Activated CD8-positive, alpha-beta T cell treated with anti-CD3 and anti-CD28 coated beads, Interleukin-2, amount 10 ng/mL, durations not matched to agents 7 days and 5 days (primary cell): ENCODE results near the gene GOLGA8F. TPM values are rescaled to one million over a fixed set of nuclear protein-coding genes. Genes with fewer than 3 reads are reported as not detected.
"Not testable (repeated sequence)": the region's sequence is repeated elsewhere in the genome, so short reads cannot be mapped to it uniquely, and the experiment has no call there.

Source experiments
- ATAC-seq: fragments of 150-1000 bp; cut with Tn5 transposase; one replicate; pipeline ENCODE4 v1.10.0; 2021; ENCODE audit warnings: moderate library complexity
- CTCF ChIA-PET: fragments of 350-600 bp; sonication (Branson Sonifier 250); formaldehyde crosslinking; loops from one replicate; lab custom pipeline; 2021; ENCODE audit warnings: antibody characterized with exemption; lab: Charles Lee
- POLR2A ChIA-PET: fragments of 350-600 bp; sonication (Branson Sonifier 250); formaldehyde crosslinking; loops from one replicate; lab custom pipeline; 2021; ENCODE audit warnings: antibody characterized with exemption; lab: Charles Lee
- DNase-seq: peaks from one replicate; pipeline ENCODE4 v3.0.0-alpha.2; 2020
- H3K27ac Mint-ChIP-seq: one replicate; pipeline ENCODE4 v1.8.0; 2021; ENCODE audit warnings: mild to moderate bottlenecking, mixed read lengths
- H3K27me3 Mint-ChIP-seq: one replicate; pipeline ENCODE4 v1.8.0; 2021; ENCODE audit warnings: low read depth, mixed read lengths
- H3K36me3 Mint-ChIP-seq: one replicate; pipeline ENCODE4 v1.8.0; 2021; ENCODE audit warnings: low read depth, mixed read lengths
- H3K4me1 Mint-ChIP-seq: one replicate; pipeline ENCODE4 v1.8.0; 2021; ENCODE audit warnings: low read depth, mixed read lengths
- H3K4me3 Mint-ChIP-seq: one replicate; pipeline ENCODE4 v1.8.0; 2021; ENCODE audit warnings: mild to moderate bottlenecking, mixed read lengths
- H3K9me3 Mint-ChIP-seq: one replicate; pipeline ENCODE4 v1.8.0; 2022; ENCODE audit warnings: mixed read lengths; ENCODE audit not compliant: insufficient read depth
- microRNA-seq: library from miRNA; unstranded; fragments of <30 nt; microRNA quantifications from one replicate; pipeline ENCODE4 v1.2.0, GENCODE V29; 2022
- total RNA-seq, 2 experiments: library from RNA; stranded (reverse); gene quantifications; one replicate each; pipeline ENCODE4 v1.2.3, GENCODE V29; 2021

GOLGA8F gene, protein sequence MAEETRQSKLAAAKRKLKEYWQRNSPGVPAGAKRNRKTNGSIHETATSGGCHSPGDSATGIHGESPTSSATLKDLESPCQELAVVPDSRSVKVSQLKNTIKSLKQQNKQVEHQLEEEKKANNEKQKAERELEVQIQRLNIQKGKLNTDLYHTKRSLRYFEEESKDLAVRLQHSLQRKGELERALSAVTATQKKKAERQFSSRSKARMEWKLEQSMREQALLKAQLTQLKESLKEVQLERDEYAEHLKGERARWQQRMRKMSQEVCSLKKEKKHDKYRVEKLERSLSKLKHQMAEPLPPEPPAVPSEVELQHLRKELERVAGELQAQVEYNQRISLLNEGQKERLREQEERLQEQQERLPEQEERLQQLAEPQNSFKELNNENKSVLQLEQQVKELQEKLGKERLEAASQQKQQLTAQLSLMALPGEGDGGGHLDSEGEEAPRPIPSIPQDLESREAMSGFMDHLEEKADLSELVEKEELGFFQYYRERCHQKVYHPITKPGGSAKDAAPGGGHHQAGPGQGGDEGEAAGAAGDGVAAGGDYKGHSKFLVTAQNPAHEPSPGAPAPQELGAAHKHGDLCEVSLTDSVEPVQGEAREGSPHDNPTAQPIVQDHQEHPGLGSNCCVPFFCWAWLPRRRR
- not detected for total RNA-seq

- ATAC-seq, POLR2A ChIA-PET, H3K27ac Mint-ChIP-seq, H3K4me3 Mint-ChIP-seq, DNase-seq, H3K9me3 Mint-ChIP-seq, CTCF ChIA-PET, H3K27me3 Mint-ChIP-seq, H3K36me3 Mint-ChIP-seq, H3K4me1 Mint-ChIP-seq: not testable (repeated sequence)
Measured at GRCh38 chr15:28378364-28378763, at the start of gene GOLGA8F. Gene GOLGA8F (plus strand): TSS chr15:28378664. CDS start chr15:28378762, 98 bp downstream.

GRCh38 chr15:28357984-28358383 is 20.5 kb upstream of the GOLGA8F start, which contains the start of gene GOLGA6L24:
Gene GOLGA6L24 (minus strand): TSS chr15:28358084. CDS start chr15:28358023, 61 bp downstream.
- H3K9me3 Mint-ChIP-seq, ATAC-seq, H3K27me3 Mint-ChIP-seq, CTCF ChIA-PET, POLR2A ChIA-PET, H3K27ac Mint-ChIP-seq, H3K4me3 Mint-ChIP-seq, H3K36me3 Mint-ChIP-seq, H3K4me1 Mint-ChIP-seq, DNase-seq: not testable (repeated sequence)

- H3K9me3 Mint-ChIP-seq, ATAC-seq, H3K4me1 Mint-ChIP-seq, CTCF ChIA-PET, H3K4me3 Mint-ChIP-seq, H3K27me3 Mint-ChIP-seq, H3K27ac Mint-ChIP-seq, DNase-seq, H3K36me3 Mint-ChIP-seq, POLR2A ChIA-PET: not testable (repeated sequence)
Measured at GRCh38 chr15:28365502-28365901, 13.0 kb upstream of the GOLGA8F start.

DNA sequence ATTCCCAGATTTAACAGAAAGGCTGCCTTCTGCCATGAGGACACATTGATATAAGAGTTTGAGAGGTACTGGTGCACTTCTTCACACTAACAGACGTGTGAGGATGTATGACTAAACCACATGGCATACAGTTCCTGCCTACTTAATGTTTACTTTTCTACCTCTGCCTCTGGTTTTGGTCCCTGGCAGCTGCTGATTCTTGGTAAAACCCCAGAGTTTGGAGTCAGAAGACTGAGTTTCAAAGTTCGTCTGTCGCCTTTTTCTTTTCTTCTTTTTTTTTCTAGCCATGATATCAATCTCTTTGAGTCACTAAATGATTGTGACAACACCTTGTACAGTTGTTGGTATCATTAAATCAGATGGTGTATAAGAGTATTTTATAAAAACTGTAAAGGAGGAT is 1.6 kb downstream of the GOLGA8F start:
- H3K4me1 Mint-ChIP-seq, result not testable (repeated sequence)

GRCh38 chr15:28396022-28396421 is 17.6 kb downstream of the GOLGA8F start:
- DNase-seq, ATAC-seq, H3K36me3 Mint-ChIP-seq, H3K27me3 Mint-ChIP-seq, POLR2A ChIA-PET, H3K4me1 Mint-ChIP-seq, H3K4me3 Mint-ChIP-seq, CTCF ChIA-PET, H3K27ac Mint-ChIP-seq, H3K9me3 Mint-ChIP-seq: not testable (repeated sequence)

More for the DNA sequence above, 1.6 kb downstream of the GOLGA8F start:
- H3K4me3 Mint-ChIP-seq, POLR2A ChIA-PET, H3K36me3 Mint-ChIP-seq, ATAC-seq, H3K27me3 Mint-ChIP-seq, CTCF ChIA-PET, H3K27ac Mint-ChIP-seq, H3K9me3 Mint-ChIP-seq: not testable (repeated sequence)
- DNase-seq, result peak; percentile 61

GRCh38 chr15:28402774-28403435 is 24.4 kb downstream of the GOLGA8F start:
- H3K27ac Mint-ChIP-seq, H3K9me3 Mint-ChIP-seq, H3K4me3 Mint-ChIP-seq, CTCF ChIA-PET, H3K36me3 Mint-ChIP-seq, POLR2A ChIA-PET, ATAC-seq, DNase-seq, H3K27me3 Mint-ChIP-seq, H3K4me1 Mint-ChIP-seq: not testable (repeated sequence)

GRCh38 chr15:28420470-28420869 is 42.0 kb downstream of the GOLGA8F start:
- H3K27ac Mint-ChIP-seq, CTCF ChIA-PET, H3K4me3 Mint-ChIP-seq, POLR2A ChIA-PET, ATAC-seq, DNase-seq, H3K27me3 Mint-ChIP-seq, H3K36me3 Mint-ChIP-seq, H3K4me1 Mint-ChIP-seq, H3K9me3 Mint-ChIP-seq: not testable (repeated sequence)

- ATAC-seq, H3K36me3 Mint-ChIP-seq, CTCF ChIA-PET, POLR2A ChIA-PET, H3K27me3 Mint-ChIP-seq, H3K4me1 Mint-ChIP-seq, H3K27ac Mint-ChIP-seq, DNase-seq, H3K4me3 Mint-ChIP-seq, H3K9me3 Mint-ChIP-seq: not testable (repeated sequence)
Measured at GRCh38 chr15:28435594-28435993, 57.1 kb downstream of the GOLGA8F start.

Small RNAs within 50 kb of the gene (microRNA-seq; reads per million reads assigned to microRNA genes)
- not detected for gene MIR4509-2

Other genes starting within 250 kb of the GOLGA8F start
- 10 to 100 TPM; 42.6 to 44.7 TPM for gene HERC2, start 56.5 kb upstream of the GOLGA8F start, total RNA-seq
- not detected for gene GOLGA6L24, start 20.6 kb upstream of the GOLGA8F start, total RNA-seq
- gene GOLGA8G, start 154.3 kb downstream of the GOLGA8F start, total RNA-seq, result not detected
- not detected for gene GOLGA6L25, start 174.9 kb downstream of the GOLGA8F start, total RNA-seq